22Rv1 (cell line): ENCODE measurements around the gene HRAS.

Experiments
- CTCF ChIP-seq: fragments of 450-650 bp; IDR thresholded peaks from 2 replicates; pipeline ENCODE4 v1.5.1; 2017; ENCODE audit warnings: mild to moderate bottlenecking
- ZFX ChIP-seq: fragments of 450-650 bp; IDR thresholded peaks from 2 replicates; pipeline ENCODE4 v1.6.1; 2017; ENCODE audit warnings: antibody characterized with exemption, borderline replicate concordance

- TF ChIP-seq CTCF: no peak
- TF ChIP-seq ZFX: no peak
These were observed 30.4 kb downstream of the HRAS start for GRCh38 chr11:504994-505344.
